ENCODE data around the gene R3HDM2.

The R3HDM2 gene

DNA sequence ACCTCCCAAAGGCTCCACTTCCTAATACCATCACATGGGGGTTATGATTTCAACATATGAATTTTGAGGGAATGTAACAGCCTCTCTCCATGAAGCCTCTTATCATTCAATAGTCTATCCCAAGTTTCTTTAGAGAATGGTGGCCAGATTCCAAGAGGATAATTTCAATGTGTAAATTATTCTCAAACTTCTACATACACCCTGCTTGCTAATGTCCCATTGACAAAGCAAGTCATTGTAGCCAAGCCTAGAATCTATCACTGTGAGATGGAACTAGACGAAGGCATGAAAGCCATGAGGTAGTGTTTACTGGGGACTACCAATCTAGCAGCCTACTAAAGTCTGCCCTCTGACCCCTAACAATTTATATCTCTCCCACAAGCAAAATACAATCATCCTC is 7.6 kb upstream of the R3HDM2 start:
- no peak for TF ChIP-seq CTCF (IDR thresholded peaks at IDR 0.05; ENCODE audit: extremely low read depth, insufficient read depth, missing control alignments)
- DNase-seq (ENCODE audit: low spot score): no peak
- in situ Hi-C loops (cut with MboI; ENCODE audit: low pct_unique_long_range_greater_than_20kb, low sequenced_read_pairs, unreplicated experiment): no loop called here

DNA sequence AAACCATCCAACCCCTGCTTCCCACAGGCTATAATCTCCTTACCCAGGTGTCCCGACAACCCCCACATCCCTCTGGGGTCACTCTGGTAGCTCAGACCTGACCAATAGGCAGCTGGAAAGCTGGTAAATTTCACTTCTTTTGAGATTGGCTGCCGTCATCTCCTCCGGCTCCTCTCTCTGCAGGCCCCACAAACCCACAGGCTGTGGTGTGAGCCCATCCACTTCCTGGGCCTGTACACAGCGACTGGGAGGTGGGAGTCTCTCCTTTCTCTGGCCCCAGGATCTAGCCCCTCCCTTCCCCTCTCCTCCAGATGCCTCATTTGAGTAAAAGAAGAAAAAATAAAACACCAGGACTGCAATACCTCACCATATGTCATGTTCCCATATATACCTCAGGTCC is 4.5 kb upstream of the R3HDM2 start:
- TF ChIP-seq CTCF (IDR thresholded peaks at IDR 0.05; ENCODE audit: extremely low read depth, insufficient read depth, missing control alignments): no peak
- in situ Hi-C loops (cut with MboI; ENCODE audit: low pct_unique_long_range_greater_than_20kb, low sequenced_read_pairs, unreplicated experiment): no loop called here
- DNase-seq (ENCODE audit: low spot score): no peak

DNA sequence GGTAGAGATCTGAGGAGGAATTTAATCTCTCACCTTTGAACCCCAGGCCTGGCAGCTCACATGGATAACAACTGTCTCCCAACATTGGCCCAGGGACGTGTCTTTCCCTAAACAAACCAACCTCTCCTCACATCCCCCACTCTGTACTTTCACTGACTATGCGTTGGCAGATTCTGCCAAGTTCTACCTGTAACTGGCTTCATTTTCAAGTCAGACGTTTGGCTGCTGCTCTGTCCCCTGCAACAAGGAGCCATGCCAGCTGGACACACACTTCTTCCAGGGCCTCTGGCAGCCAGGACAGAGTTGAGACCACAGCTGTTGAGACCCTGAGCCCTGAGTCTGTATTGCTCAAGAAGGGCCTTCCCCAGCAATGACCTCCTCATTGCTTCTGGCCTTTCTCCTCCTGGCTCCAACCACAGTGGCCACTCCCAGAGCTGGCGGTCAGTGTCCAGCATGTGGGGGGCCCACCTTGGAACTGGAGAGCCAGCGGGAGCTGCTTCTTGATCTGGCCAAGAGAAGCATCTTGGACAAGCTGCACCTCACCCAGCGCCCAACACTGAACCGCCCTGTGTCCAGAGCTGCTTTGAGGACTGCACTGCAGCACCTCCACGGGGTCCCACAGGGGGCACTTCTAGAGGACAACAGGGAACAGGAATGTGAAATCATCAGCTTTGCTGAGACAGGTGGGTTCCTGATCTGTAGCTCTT is 3.8 kb upstream of the R3HDM2 start, which contains the start of gene INHBC:
Gene INHBC, plus strand, starts transcription at position 268 of the 707 bp plus-strand sequence. Its CDS starts 103 bp downstream, at position 371.
- TF ChIP-seq CTCF (IDR thresholded peaks at IDR 0.05; ENCODE audit: extremely low read depth, insufficient read depth, missing control alignments): no peak
- in situ Hi-C loops (cut with MboI; ENCODE audit: low pct_unique_long_range_greater_than_20kb, low sequenced_read_pairs, unreplicated experiment): no loop called here
- no peak for DNase-seq (ENCODE audit: low spot score)

DNA sequence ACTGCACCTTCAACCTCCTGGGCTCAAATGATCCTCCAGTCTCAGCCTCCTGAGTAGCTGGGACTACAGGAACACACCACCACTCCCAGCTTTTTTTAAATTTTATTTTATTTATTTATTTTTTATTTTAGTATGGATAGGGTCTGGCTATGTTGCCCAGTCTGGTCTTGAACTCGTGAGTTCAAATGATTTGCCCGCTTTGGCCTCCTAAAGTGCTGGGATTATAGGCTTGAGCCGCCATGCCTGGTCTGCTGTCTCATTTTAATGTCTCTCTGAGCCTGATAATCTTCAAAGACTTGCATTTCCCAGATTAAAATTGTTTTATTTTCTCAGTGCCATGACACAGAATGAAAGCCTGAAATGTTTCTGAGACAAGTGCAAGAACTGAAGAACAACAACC is 2.5 kb upstream of the R3HDM2 start:
- TF ChIP-seq CTCF (IDR thresholded peaks at IDR 0.05; ENCODE audit: extremely low read depth, insufficient read depth, missing control alignments): no peak
- no peak for DNase-seq (ENCODE audit: low spot score)
- in situ Hi-C loops (cut with MboI; ENCODE audit: low pct_unique_long_range_greater_than_20kb, low sequenced_read_pairs, unreplicated experiment): no loop called here

- in situ Hi-C loops (cut with MboI; ENCODE audit: low pct_unique_long_range_greater_than_20kb, low sequenced_read_pairs, unreplicated experiment): no loop called here
- no peak for DNase-seq (ENCODE audit: low spot score)
These were observed 878 bp upstream of the R3HDM2 start for GRCh38 chr12:57431654-57432188.

More at GRCh38 chr12:57431654-57432188, 878 bp upstream of the R3HDM2 start:
- no peak for TF ChIP-seq CTCF (IDR thresholded peaks at IDR 0.05; ENCODE audit: extremely low read depth, insufficient read depth, missing control alignments)
